ENCODE results near the gene PMAIP1.

DNA sequence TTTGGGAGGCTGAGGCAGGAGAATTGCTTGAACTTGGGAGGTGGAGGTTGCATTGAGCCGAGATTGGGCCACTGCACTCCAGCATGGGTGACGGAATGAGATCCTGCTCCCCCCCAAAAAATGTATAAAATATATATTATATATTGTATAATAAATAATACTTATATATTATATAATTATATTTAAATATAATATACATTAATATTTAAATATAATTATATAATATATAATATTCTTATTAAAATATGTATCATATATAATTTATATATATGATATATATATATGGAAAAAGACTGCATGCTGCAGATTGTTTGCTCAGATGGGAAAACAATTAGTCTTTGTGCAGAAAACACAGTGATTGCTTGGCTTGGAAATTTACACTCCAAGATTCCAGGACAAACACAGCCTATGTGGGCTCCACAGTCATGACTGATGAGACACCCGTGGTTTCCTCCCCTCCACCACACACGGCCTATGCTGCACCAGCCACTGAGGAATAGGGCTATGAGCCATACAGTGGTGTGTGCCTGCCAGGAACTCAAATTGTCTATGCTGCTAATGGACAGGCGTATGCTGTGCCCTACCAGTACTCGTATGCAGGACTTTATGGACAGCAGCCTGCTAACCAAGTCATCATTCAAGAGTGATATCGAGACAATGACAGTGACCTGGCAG is 30.0 kb downstream of the PMAIP1 start:
- TF ChIP-seq ESRRA (IDR thresholded peaks at IDR 0.05; ENCODE audit: borderline replicate concordance, low read depth), result no peak
- no peak for TF ChIP-seq POLR3A (IDR thresholded peaks at IDR 0.05; ENCODE audit: borderline replicate concordance, extremely low read depth, insufficient read depth, insufficient read length)
- no peak for TF ChIP-seq PML (IDR thresholded peaks at IDR 0.05; ENCODE audit: low read length)
- no peak for TF ChIP-seq SP1 (CRISPR knock-in tag; IDR thresholded peaks at IDR 0.05)
- TF ChIP-seq, protein P1, sequence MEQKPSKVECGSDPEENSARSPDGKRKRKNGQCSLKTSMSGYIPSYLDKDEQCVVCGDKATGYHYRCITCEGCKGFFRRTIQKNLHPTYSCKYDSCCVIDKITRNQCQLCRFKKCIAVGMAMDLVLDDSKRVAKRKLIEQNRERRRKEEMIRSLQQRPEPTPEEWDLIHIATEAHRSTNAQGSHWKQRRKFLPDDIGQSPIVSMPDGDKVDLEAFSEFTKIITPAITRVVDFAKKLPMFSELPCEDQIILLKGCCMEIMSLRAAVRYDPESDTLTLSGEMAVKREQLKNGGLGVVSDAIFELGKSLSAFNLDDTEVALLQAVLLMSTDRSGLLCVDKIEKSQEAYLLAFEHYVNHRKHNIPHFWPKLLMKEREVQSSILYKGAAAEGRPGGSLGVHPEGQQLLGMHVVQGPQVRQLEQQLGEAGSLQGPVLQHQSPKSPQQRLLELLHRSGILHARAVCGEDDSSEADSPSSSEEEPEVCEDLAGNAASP (IDR thresholded peaks at IDR 0.05), result no peak
- no peak for TF ChIP-seq RBM17 (IDR thresholded peaks at IDR 0.05; ENCODE audit: borderline replicate concordance, low read depth, low read length)
- TF ChIP-seq TRIM24 (IDR thresholded peaks at IDR 0.05), result no peak
- no peak for TF ChIP-seq PPARD (CRISPR knock-in tag; IDR thresholded peaks at IDR 0.05)
- TF ChIP-seq POLR2AphosphoS5 (IDR thresholded peaks at IDR 0.05; ENCODE audit: control insufficient read depth, insufficient read depth, low read depth, low read length), result no peak
- TF ChIP-seq, protein P2, sequence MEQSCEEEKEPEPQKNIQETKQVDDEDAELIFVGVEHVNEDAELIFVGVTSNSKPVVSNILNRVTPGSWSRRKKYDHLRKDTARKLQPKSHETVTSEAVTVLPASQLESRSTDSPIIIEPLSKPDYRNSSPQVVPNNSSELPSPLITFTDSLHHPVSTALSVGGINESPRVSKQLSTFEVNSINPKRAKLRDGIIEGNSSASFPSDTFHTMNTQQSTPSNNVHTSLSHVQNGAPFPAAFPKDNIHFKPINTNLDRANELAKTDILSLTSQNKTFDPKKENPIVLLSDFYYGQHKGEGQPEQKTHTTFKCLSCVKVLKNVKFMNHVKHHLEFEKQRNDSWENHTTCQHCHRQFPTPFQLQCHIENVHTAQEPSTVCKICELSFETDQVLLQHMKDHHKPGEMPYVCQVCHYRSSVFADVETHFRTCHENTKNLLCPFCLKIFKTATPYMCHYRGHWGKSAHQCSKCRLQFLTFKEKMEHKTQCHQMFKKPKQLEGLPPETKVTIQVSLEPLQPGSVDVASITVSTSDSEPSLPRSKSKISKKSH (CRISPR knock-in tag; IDR thresholded peaks at IDR 0.05), result no peak
- no peak for TF ChIP-seq JUNB (CRISPR knock-in tag; conservative IDR thresholded peaks at IDR 0.05)
- TF ChIP-seq TCFL5 (CRISPR knock-in tag; conservative IDR thresholded peaks at IDR 0.05), result no peak
